Astrocyte (in vitro differentiated cells and primary cell): ENCODE measurements around the gene DBF4. TPM values are rescaled to one million over a fixed set of nuclear protein-coding genes. Genes with fewer than 3 reads are reported as not detected.

Source experiments
- DNase-seq: peaks from one replicate; pipeline ENCODE4 v3.0.0-alpha.2; 2010; ENCODE audit warnings: low read depth
- FAIRE-seq: peaks from 2 replicates; lab custom pipeline; 2011; peaks lifted over from hg19 to GRCh38; lab: Jason Lieb, UNC
- H2AFZ ChIP-seq: 2 replicates; pipeline ENCODE4 v1.6.0; 2012; ENCODE audit warnings: low read depth, low read length, inconsistent platforms
- H3K27ac ChIP-seq: 2 replicates; pipeline ENCODE4 v1.5.1; 2011; ENCODE audit warnings: low read depth, low read length, inconsistent platforms
- H3K27me3 ChIP-seq: 2 replicates; pipeline ENCODE4 v1.6.0; 2011; ENCODE audit warnings: low read length, inconsistent platforms; ENCODE audit not compliant: insufficient read depth
- H3K36me3 ChIP-seq: 2 replicates; pipeline ENCODE4 v1.5.1; 2011; ENCODE audit warnings: low read length, inconsistent platforms; ENCODE audit not compliant: insufficient read depth
- H3K4me1 ChIP-seq: 2 replicates; pipeline ENCODE4 v1.5.1; 2011; ENCODE audit warnings: low read length, inconsistent platforms; ENCODE audit not compliant: insufficient read depth
- H3K4me2 ChIP-seq: 2 replicates; pipeline ENCODE4 v1.6.0; 2012; ENCODE audit warnings: low read length, inconsistent platforms
- H3K4me3 ChIP-seq: 2 replicates; pipeline ENCODE4 v1.5.1; 2011; ENCODE audit warnings: low read depth, mild to moderate bottlenecking, low read length, inconsistent platforms; ENCODE audit not compliant: insufficient read depth
- H3K79me2 ChIP-seq: 2 replicates; pipeline ENCODE4 v1.6.0; 2012; ENCODE audit warnings: mild to moderate bottlenecking, low read length, inconsistent platforms; ENCODE audit not compliant: insufficient read depth
- H3K9ac ChIP-seq: 2 replicates; pipeline ENCODE4 v1.6.0; 2012; ENCODE audit warnings: mild to moderate bottlenecking, low read length, inconsistent platforms
- H3K9me3 ChIP-seq: 2 replicates; pipeline ENCODE4 v1.5.1; 2012; ENCODE audit warnings: low read depth, mild to moderate bottlenecking, low read length, inconsistent platforms; ENCODE audit not compliant: insufficient read depth
- H4K20me1 ChIP-seq: 2 replicates; pipeline ENCODE4 v1.6.0; 2012; ENCODE audit warnings: low read length, inconsistent platforms; ENCODE audit not compliant: insufficient read depth
- H3K27ac Mint-ChIP-seq: one replicate; pipeline ENCODE4 v1.8.0; 2021; ENCODE audit warnings: mild to moderate bottlenecking, mixed read lengths; ENCODE audit not compliant: unreplicated experiment
- H3K27me3 Mint-ChIP-seq: one replicate; pipeline ENCODE4 v1.8.0; 2021; ENCODE audit warnings: low read depth, mixed read lengths; ENCODE audit not compliant: unreplicated experiment
- H3K36me3 Mint-ChIP-seq: one replicate; pipeline ENCODE4 v1.8.0; 2021; ENCODE audit warnings: low read depth, mixed read lengths; ENCODE audit not compliant: unreplicated experiment
- H3K4me1 Mint-ChIP-seq: one replicate; pipeline ENCODE4 v1.8.0; 2021; ENCODE audit warnings: low read depth, mixed read lengths; ENCODE audit not compliant: unreplicated experiment
- H3K4me3 Mint-ChIP-seq: one replicate; pipeline ENCODE4 v1.8.0; 2021; ENCODE audit warnings: mild to moderate bottlenecking, moderate library complexity, mixed read lengths; ENCODE audit not compliant: unreplicated experiment
- H3K9me3 Mint-ChIP-seq: one replicate; pipeline ENCODE4 v1.8.0; 2021; ENCODE audit warnings: mild to moderate bottlenecking, mixed read lengths; ENCODE audit not compliant: unreplicated experiment
- CTCF ChIP-seq: IDR thresholded peaks from 2 replicates; pipeline ENCODE4 v1.5.1; 2011; ENCODE audit warnings: low read depth, mild to moderate bottlenecking, inconsistent platforms, low read length, moderate library complexity; ENCODE audit not compliant: insufficient read depth
- EZH2 ChIP-seq: IDR thresholded peaks from 2 replicates; pipeline ENCODE4 v1.6.1; 2012; ENCODE audit warnings: mild to moderate bottlenecking, low read length, inconsistent platforms; ENCODE audit not compliant: insufficient read depth
- total RNA-seq: library from RNA; stranded (reverse); gene quantifications from 2 replicates; pipeline ENCODE4 v1.2.1, GENCODE V29; 2021

Gene DBF4
- total RNA-seq, 1 donor from 2014 or later = 13.0 TPM

- Mint-ChIP-seq H3K9me3 (no peaks in the 10 kb centered on the region), H3K4me3 (no peak overlapping the region), H3K27me3 (no peaks in the 10 kb centered on the region), H3K27ac (no peak overlapping the region), H3K4me1 (peaks cover 8% of the 10 kb centered on the region), H3K36me3 (no peaks in the 10 kb centered on the region)
- Histone ChIP-seq H3K4me2 (no peak overlapping the region), H3K9me3 (no peaks in the 10 kb centered on the region), H2AFZ (no peak overlapping the region), H3K79me2 (peaks cover 77% of the 10 kb centered on the region), H3K27me3 (no peaks in the 10 kb centered on the region), H3K4me1 (no peaks in the 10 kb centered on the region), H3K27ac (no peak overlapping the region), H3K36me3 (peaks cover 3% of the 10 kb centered on the region), H3K4me3 (no peak overlapping the region), H3K9ac (no peak overlapping the region), H4K20me1 (no peaks in the 10 kb centered on the region)
- DNase-seq (no peak), FAIRE-seq (no peak)
- TF ChIP-seq EZH2 (no peak), CTCF (no peak)
Measured at GRCh38 chr7:87882151-87882937, 6.1 kb downstream of the DBF4 start.

GRCh38 chr7:87885018-87885417, 8.7 kb downstream of the DBF4 start:
- Mint-ChIP-seq H3K4me3 (no peak overlapping the region), H3K36me3 (no peaks in the 10 kb centered on the region), H3K27ac (no peak overlapping the region), H3K4me1 (no peaks in the 10 kb centered on the region), H3K27me3 (no peaks in the 10 kb centered on the region), H3K9me3 (no peaks in the 10 kb centered on the region)
- Histone ChIP-seq H3K27ac (no peak overlapping the region), H4K20me1 (no peaks in the 10 kb centered on the region), H3K9ac (no peak overlapping the region), H2AFZ (no peak overlapping the region), H3K36me3 (peaks cover 3% of the 10 kb centered on the region), H3K4me2 (no peak overlapping the region), H3K79me2 (peaks cover 54% of the 10 kb centered on the region), H3K27me3 (no peaks in the 10 kb centered on the region), H3K9me3 (no peaks in the 10 kb centered on the region), H3K4me3 (no peak overlapping the region), H3K4me1 (no peaks in the 10 kb centered on the region)
- no peak for TF ChIP-seq CTCF
- TF ChIP-seq EZH2 = no peak
- FAIRE-seq = no peak
- DNase-seq = no peak

DNA sequence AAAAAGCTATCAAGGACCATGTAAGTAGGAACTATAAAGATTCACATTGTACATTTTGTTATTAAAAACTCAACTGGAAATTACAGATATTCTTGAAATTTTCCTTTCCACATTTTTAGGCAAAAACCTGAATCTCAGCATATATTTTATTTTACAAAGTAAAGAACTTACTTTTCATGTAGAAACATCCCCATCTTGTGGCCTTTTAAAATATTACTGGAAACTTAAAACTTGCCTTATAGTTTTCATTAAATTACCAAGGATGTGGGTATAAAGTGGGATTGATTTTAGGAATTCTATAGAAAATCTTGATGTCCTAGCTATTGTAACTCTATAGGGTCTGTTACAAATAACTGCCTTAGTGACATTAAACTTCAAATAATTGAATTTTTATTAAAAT, 10.6 kb downstream of the DBF4 start:
- Mint-ChIP-seq H3K9me3 (no peaks in the 10 kb centered on the region), H3K4me1 (no peaks in the 10 kb centered on the region), H3K36me3 (no peaks in the 10 kb centered on the region), H3K27ac (no peak overlapping the region), H3K27me3 (no peaks in the 10 kb centered on the region), H3K4me3 (no peak overlapping the region)
- H3K27ac ChIP-seq = no peak overlapping the region
- no peak overlapping the region for H3K9ac ChIP-seq
- no peaks in the 10 kb centered on the region for H3K27me3 ChIP-seq
- peak; percentile 18 for DNase-seq
- H4K20me1 ChIP-seq = no peaks in the 10 kb centered on the region
- H3K4me2 ChIP-seq = no peak overlapping the region
- no peak overlapping the region for H2AFZ ChIP-seq
- no peaks in the 10 kb centered on the region for H3K4me1 ChIP-seq
- H3K4me3 ChIP-seq = no peak overlapping the region
- peak; percentile 33 for TF ChIP-seq CTCF
- TF ChIP-seq EZH2 = no peak
- no peaks in the 10 kb centered on the region for H3K9me3 ChIP-seq
- no peak for FAIRE-seq
- no peaks in the 10 kb centered on the region for H3K36me3 ChIP-seq
- H3K79me2 ChIP-seq = peaks cover 49% of the 10 kb centered on the region
